Measurements from ENCODE around the gene CDKN3.

- no peak for TF ChIP-seq PAX5 (IDR thresholded peaks at IDR 0.05; ENCODE audit: insufficient read depth, low read length, severe bottlenecking)
- TF ChIP-seq POLR2A (IDR thresholded peaks at IDR 0.05; ENCODE audit: low read depth, low read length), result no peak
Observed at GRCh38 chr14:54362759-54363437, 33.9 kb upstream of the CDKN3 start.

All from GM12891 (cell line).